Neural progenitor cell (in vitro differentiated cells): ENCODE results near the gene UAP1. TPM values are rescaled to one million over a fixed set of nuclear protein-coding genes. Genes with fewer than 3 reads are reported as not detected.

ENCODE experiments used
- DNase-seq: peaks from one replicate; pipeline ENCODE4 v3.0.0-alpha.2; 2016; ENCODE audit warnings: low spot score
- H2AFZ ChIP-seq: fragments of 200-600 bp; sonication (generic); replicated peaks from 2 replicates; pipeline ENCODE4 v1.6.1; 2016; ENCODE audit warnings: antibody characterized with exemption
- H3F3A ChIP-seq: fragments of 200-600 bp; sonication (generic); 2 replicates; pipeline ENCODE4 v1.6.1; 2016; ENCODE audit warnings: antibody characterized with exemption, low read depth
- H3K27ac ChIP-seq: fragments of 200-600 bp; sonication (generic); 2 replicates; pipeline ENCODE4 v1.5.1; 2016; ENCODE audit warnings: mild to moderate bottlenecking
- H3K27me3 ChIP-seq: fragments of 200-600 bp; sonication (generic); 2 replicates; pipeline ENCODE4 v1.6.1; 2016; ENCODE audit warnings: mild to moderate bottlenecking, moderate library complexity
- H3K36me3 ChIP-seq: fragments of 200-600 bp; sonication (generic); 2 replicates; pipeline ENCODE4 v1.5.1; 2016
- H3K4me1 ChIP-seq: fragments of 200-600 bp; sonication (generic); 2 replicates; pipeline ENCODE4 v1.6.1; 2016; ENCODE audit warnings: mixed run types
- H3K4me2 ChIP-seq: fragments of 200-600 bp; sonication (generic); 2 replicates; pipeline ENCODE4 v1.6.1; 2016
- H3K4me3 ChIP-seq: fragments of 200-600 bp; sonication (generic); 2 replicates; pipeline ENCODE4 v1.5.1; 2016
- H3K79me2 ChIP-seq: fragments of 200-600 bp; sonication (generic); 2 replicates; pipeline ENCODE4 v1.6.1; 2016; ENCODE audit warnings: low read depth
- H3K9ac ChIP-seq: fragments of 200-600 bp; sonication (generic); 2 replicates; pipeline ENCODE4 v1.6.1; 2016
- H3K9me3 ChIP-seq: fragments of 200-600 bp; sonication (generic); 2 replicates; pipeline ENCODE4 v1.5.1; 2016; ENCODE audit warnings: low read depth
- H4K20me1 ChIP-seq: fragments of 200-600 bp; sonication (generic); 2 replicates; pipeline ENCODE4 v1.6.1; 2016; ENCODE audit warnings: low read depth
- H3K27ac Mint-ChIP-seq: 3 replicates; pipeline ENCODE4 v1.8.0; 2021; ENCODE audit warnings: mixed read lengths
- H3K27me3 Mint-ChIP-seq: 2 replicates; pipeline ENCODE4 v1.8.0; 2022; ENCODE audit warnings: low read depth, mild to moderate bottlenecking, inconsistent platforms, moderate library complexity, mixed read lengths; ENCODE audit not compliant: insufficient read depth
- H3K36me3 Mint-ChIP-seq: 3 replicates; pipeline ENCODE4 v1.8.0; 2021; ENCODE audit warnings: mixed read lengths
- H3K4me1 Mint-ChIP-seq: 3 replicates; pipeline ENCODE4 v1.8.0; 2021; ENCODE audit warnings: mixed read lengths
- H3K4me3 Mint-ChIP-seq: 3 replicates; pipeline ENCODE4 v1.8.0; 2021; ENCODE audit warnings: mild to moderate bottlenecking, moderate library complexity, mixed read lengths
- H3K9me3 Mint-ChIP-seq: 3 replicates; pipeline ENCODE4 v1.8.0; 2020; ENCODE audit warnings: mixed read lengths
- EZH2 ChIP-seq: fragments of 200-600 bp; sonication (generic); IDR thresholded peaks from 2 replicates; pipeline ENCODE4 v1.6.1; 2017; ENCODE audit warnings: antibody characterized with exemption, mild to moderate bottlenecking, moderate library complexity
- EZH2phosphoT487 ChIP-seq: fragments of 200-600 bp; sonication (generic); IDR thresholded peaks from 2 replicates; pipeline ENCODE4 v1.6.1; 2017; ENCODE audit warnings: antibody characterized with exemption
- total RNA-seq: library from RNA; depleted of rRNA; stranded (reverse); fragments of >200 nt; gene quantifications from 2 replicates; pipeline ENCODE4 v1.2.3, GENCODE V29; 2015; ENCODE audit warnings: low replicate concordance
- TF ChIP-seq, protein P1 (sequence below): fragments of 200-600 bp; sonication (generic); IDR thresholded peaks from 2 replicates; pipeline ENCODE4 v1.5.1; 2017; ENCODE audit warnings: antibody characterized with exemption, mild to moderate bottlenecking

UAP1 gene
- total RNA-seq, 1 donor from 2014 or later, result 57.1 TPM

DNA sequence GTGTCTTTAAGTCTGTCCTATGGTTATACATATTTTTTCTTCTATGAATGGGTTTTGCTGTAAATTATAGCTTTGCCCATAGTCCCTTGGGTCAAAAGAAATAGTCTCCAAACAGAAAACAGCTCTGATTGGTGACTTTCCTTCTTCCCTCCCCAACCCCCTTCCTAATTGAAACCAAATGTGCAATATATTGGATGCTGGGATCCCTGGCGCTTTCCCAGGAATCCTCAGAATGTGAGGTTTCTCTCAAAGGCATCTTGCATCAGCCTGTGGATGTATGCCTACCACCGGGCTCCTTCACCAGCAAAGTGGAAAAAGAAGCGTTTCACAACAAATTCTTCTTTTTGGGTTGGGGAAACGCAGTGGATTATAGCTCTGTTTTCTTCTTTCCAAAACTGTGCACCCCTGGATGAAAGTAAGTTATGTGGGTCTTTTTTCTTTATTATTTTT lies 70.7 kb downstream of the UAP1 start, which contains the start of gene DDR2:
Gene DDR2 (plus strand): TSS at position 248 of the 450 bp plus-strand sequence. CDS start 86,600 bp downstream, outside the sequence.
- no peaks in the 10 kb centered on the region for H3F3A ChIP-seq
- H3K4me3 ChIP-seq, result no peak within 1 kb of the TSS
- Mint-ChIP-seq H3K27me3 (no peaks in the 10 kb centered on the region), H3K4me1 (peaks cover 30% of the 10 kb centered on the region), H3K27ac (peak within 1 kb of the TSS; percentile 89), H3K9me3 (no peaks in the 10 kb centered on the region), H3K4me3 (peak within 1 kb of the TSS; percentile 71), H3K36me3 (no peaks in the 10 kb centered on the region)
- H3K79me2 ChIP-seq, result no peaks in the 10 kb centered on the region
- H3K4me1 ChIP-seq, result no peaks in the 10 kb centered on the region
- H3K27ac ChIP-seq, result no peak within 1 kb of the TSS
- H4K20me1 ChIP-seq, result no peaks in the 10 kb centered on the region
- no peaks in the 10 kb centered on the region for H3K27me3 ChIP-seq
- H2AFZ ChIP-seq, result peak within 1 kb of the TSS; percentile 73
- no peaks in the 10 kb centered on the region for H3K9me3 ChIP-seq
- no peak within 1 kb of the TSS for H3K4me2 ChIP-seq
- H3K9ac ChIP-seq, result no peak within 1 kb of the TSS
- H3K36me3 ChIP-seq, result no peaks in the 10 kb centered on the region
- TF ChIP-seq EZH2, result no peak
- TF ChIP-seq, protein P1, sequence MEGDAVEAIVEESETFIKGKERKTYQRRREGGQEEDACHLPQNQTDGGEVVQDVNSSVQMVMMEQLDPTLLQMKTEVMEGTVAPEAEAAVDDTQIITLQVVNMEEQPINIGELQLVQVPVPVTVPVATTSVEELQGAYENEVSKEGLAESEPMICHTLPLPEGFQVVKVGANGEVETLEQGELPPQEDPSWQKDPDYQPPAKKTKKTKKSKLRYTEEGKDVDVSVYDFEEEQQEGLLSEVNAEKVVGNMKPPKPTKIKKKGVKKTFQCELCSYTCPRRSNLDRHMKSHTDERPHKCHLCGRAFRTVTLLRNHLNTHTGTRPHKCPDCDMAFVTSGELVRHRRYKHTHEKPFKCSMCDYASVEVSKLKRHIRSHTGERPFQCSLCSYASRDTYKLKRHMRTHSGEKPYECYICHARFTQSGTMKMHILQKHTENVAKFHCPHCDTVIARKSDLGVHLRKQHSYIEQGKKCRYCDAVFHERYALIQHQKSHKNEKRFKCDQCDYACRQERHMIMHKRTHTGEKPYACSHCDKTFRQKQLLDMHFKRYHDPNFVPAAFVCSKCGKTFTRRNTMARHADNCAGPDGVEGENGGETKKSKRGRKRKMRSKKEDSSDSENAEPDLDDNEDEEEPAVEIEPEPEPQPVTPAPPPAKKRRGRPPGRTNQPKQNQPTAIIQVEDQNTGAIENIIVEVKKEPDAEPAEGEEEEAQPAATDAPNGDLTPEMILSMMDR, result no peak
- TF ChIP-seq EZH2phosphoT487, result no peak
- no peak for DNase-seq

DNA sequence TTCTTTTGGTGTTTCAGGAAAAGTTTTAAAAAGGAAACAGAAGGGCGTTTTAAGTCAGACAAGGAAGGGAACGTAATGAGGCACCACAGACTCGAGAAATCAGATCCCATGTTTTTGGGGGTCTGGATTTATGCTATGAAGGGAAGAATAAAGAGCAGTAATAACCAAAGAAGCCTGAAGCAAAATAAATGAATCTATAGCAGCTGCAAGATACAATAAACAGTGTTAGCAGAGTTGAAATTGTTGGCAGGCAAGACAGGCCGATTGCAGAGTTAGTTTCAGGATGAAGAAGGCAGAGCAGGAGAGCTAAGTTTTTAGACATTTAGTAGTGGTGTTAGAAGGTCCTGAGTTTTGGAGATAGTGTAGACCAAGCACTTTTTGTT lies 71.2 kb downstream of the UAP1 start:
- TF ChIP-seq, protein P1, result no peak
- TF ChIP-seq EZH2phosphoT487 (no peak), EZH2 (no peak)
- H3K27me3 Mint-ChIP-seq, result no peaks in the 10 kb centered on the region
- H3K9me3 Mint-ChIP-seq, result no peaks in the 10 kb centered on the region
- H3K4me3 ChIP-seq, result no peak overlapping the region
- no peak overlapping the region for H3K9ac ChIP-seq
- peak overlapping the region; percentile 71 for H3K4me3 Mint-ChIP-seq
- no peaks in the 10 kb centered on the region for H3K27me3 ChIP-seq
- H3K27ac Mint-ChIP-seq, result peak overlapping the region; percentile 31
- H3K4me1 ChIP-seq, result no peaks in the 10 kb centered on the region
- H3F3A ChIP-seq, result no peaks in the 10 kb centered on the region
- H2AFZ ChIP-seq, result peak overlapping the region; percentile 73
- no peaks in the 10 kb centered on the region for H3K79me2 ChIP-seq
- no peak for DNase-seq
- no peaks in the 10 kb centered on the region for H4K20me1 ChIP-seq
- no peaks in the 10 kb centered on the region for H3K36me3 Mint-ChIP-seq
- H3K4me1 Mint-ChIP-seq, result peaks cover 30% of the 10 kb centered on the region
- H3K36me3 ChIP-seq, result no peaks in the 10 kb centered on the region
- no peaks in the 10 kb centered on the region for H3K9me3 ChIP-seq
- no peak overlapping the region for H3K27ac ChIP-seq
- no peak overlapping the region for H3K4me2 ChIP-seq

DNA sequence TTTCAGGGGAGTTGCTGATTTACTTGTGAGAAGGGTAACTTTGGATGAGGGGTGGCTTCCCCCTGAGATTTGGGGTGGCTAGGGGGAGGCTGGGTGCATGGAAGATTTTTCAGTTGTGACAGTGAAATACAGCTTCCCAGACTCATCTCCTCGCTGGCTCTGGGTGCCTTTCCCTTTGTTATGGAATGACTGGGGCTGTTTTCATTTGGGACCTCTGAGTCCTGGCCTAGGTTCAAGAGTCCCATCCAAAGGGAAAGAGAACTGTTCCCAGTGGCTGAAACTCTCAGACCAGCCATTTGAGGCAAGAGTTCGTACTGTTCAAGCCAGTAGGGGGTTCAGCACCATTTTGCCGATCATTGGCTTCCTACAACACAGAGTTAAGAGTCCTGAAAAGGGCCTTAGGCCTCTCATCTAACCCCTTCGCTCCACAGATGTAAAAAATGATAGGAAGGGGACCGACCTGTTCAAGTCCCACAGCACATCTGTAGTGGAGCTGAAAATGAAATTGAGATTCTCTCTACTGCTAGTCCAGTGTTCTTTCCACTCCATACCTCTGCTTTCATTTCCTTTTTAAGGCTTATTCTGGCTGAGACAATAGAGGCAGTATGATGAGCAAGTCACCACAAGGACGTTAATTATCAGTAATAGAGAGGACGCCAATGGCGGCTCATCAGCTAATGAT lies 71.7 kb downstream of the UAP1 start:
- no peaks in the 10 kb centered on the region for H3F3A ChIP-seq
- H2AFZ ChIP-seq, result peak overlapping the region; percentile 73
- no peaks in the 10 kb centered on the region for H3K4me1 ChIP-seq
- H3K9ac ChIP-seq, result no peak overlapping the region
- no peaks in the 10 kb centered on the region for H3K9me3 Mint-ChIP-seq
- no peak for DNase-seq
- no peaks in the 10 kb centered on the region for H3K36me3 ChIP-seq
- peak overlapping the region; percentile 71 for H3K4me3 Mint-ChIP-seq
- H3K79me2 ChIP-seq, result no peaks in the 10 kb centered on the region
- peak overlapping the region; percentile 31 for H3K27ac Mint-ChIP-seq
- no peaks in the 10 kb centered on the region for H3K27me3 ChIP-seq
- H4K20me1 ChIP-seq, result no peaks in the 10 kb centered on the region
- H3K36me3 Mint-ChIP-seq, result no peaks in the 10 kb centered on the region
- H3K9me3 ChIP-seq, result no peaks in the 10 kb centered on the region
- H3K4me2 ChIP-seq, result no peak overlapping the region
- H3K4me3 ChIP-seq, result no peak overlapping the region
- peaks cover 30% of the 10 kb centered on the region for H3K4me1 Mint-ChIP-seq
- TF ChIP-seq EZH2, result no peak
- no peak for TF ChIP-seq EZH2phosphoT487
- TF ChIP-seq, protein P1, result no peak
- H3K27me3 Mint-ChIP-seq, result peaks cover 2% of the 10 kb centered on the region
- H3K27ac ChIP-seq, result no peak overlapping the region
